Panc1 (cell line): ENCODE measurements around the gene C11orf58. TPM values are rescaled to one million over a fixed set of nuclear protein-coding genes. Genes with fewer than 3 reads are reported as not detected.

Experiments used
- ATAC-seq: fragments of 200-7000 bp; cut with Tn5 transposase; 2 replicates; pipeline ENCODE4 v1.9.1; 2020; ENCODE audit warnings: mild to moderate bottlenecking, moderate library complexity
- BruUV-seq: library from RNA; stranded (reverse); fragments of 400-500 nt; replicated peaks from 2 replicates; lab custom pipeline; 2021; lab: Mats Ljungman, UMichigan
- CTCF ChIA-PET: fragments of 300-600 bp; sonication (Branson Sonifier 250); formaldehyde crosslinking; loops from one replicate; lab custom pipeline; 2022; ENCODE audit warnings: antibody characterized with exemption; lab: Charles Lee
- POLR2A ChIA-PET: fragments of 300-600 bp; sonication (Branson Sonifier 250); formaldehyde crosslinking; loops from one replicate; lab custom pipeline; 2022; ENCODE audit warnings: antibody characterized with exemption; lab: Charles Lee
- DNase-seq: peaks from one replicate; pipeline ENCODE4 v3.0.0-alpha.2; 2010; ENCODE audit warnings: low read depth, low spot score
- H3K27ac ChIP-seq: 2 replicates; pipeline ENCODE4 v1.5.1; 2011; ENCODE audit warnings: mild to moderate bottlenecking, low read length, inconsistent platforms
- H3K27me3 ChIP-seq: fragments of 200-500 bp; sonication (Bioruptor generic); 2 replicates; pipeline ENCODE4 v1.6.0; 2014; ENCODE audit warnings: low read length, inconsistent platforms; ENCODE audit not compliant: control insufficient read depth, insufficient read depth
- H3K36me3 ChIP-seq: fragments of 200-500 bp; sonication (Bioruptor generic); 2 replicates; pipeline ENCODE4 v1.5.1; 2014; ENCODE audit warnings: inconsistent platforms, mild to moderate bottlenecking, low read length, moderate library complexity; ENCODE audit not compliant: control insufficient read depth, insufficient read depth
- H3K4me1 ChIP-seq: 2 replicates; pipeline ENCODE4 v1.5.1; 2011; ENCODE audit warnings: inconsistent platforms, mild to moderate bottlenecking, low read length, moderate library complexity; ENCODE audit not compliant: control insufficient read depth, insufficient read depth
- H3K4me3 ChIP-seq, 2 experiments: 2 replicates each; pipeline ENCODE4 v1.5.1; 2011 to 2012; ENCODE audit warnings: low read depth in 2 of 2, low read length in 2 of 2, mild to moderate bottlenecking in 2 of 2, inconsistent platforms in 1 of 2, moderate library complexity in 1 of 2
- H3K9me3 ChIP-seq: fragments of 200-500 bp; sonication (Bioruptor generic); 2 replicates; pipeline ENCODE4 v1.5.1; 2014; ENCODE audit warnings: low read depth, mild to moderate bottlenecking, inconsistent platforms, low read length, moderate library complexity; ENCODE audit not compliant: control insufficient read depth, insufficient read depth
- CTCF ChIP-seq: fragments of 450-650 bp; IDR thresholded peaks from 2 replicates; pipeline ENCODE4 v1.5.1; 2017; ENCODE audit warnings: mild to moderate bottlenecking
- POLR2AphosphoS5 ChIP-seq: IDR thresholded peaks from 2 replicates; pipeline ENCODE4 v1.6.1; 2012; ENCODE audit warnings: mild to moderate bottlenecking, low read depth, low read length, moderate library complexity
- SIN3A ChIP-seq: IDR thresholded peaks from 2 replicates; pipeline ENCODE4 v1.6.1; 2012; ENCODE audit warnings: low read depth, mild to moderate bottlenecking, low read length, moderate library complexity, borderline replicate concordance; ENCODE audit not compliant: insufficient read depth
- TCF7L2 ChIP-seq: IDR thresholded peaks from 2 replicates; pipeline ENCODE4 v1.6.1; 2011; ENCODE audit warnings: mild to moderate bottlenecking, low read depth, low read length, inconsistent platforms
- in situ Hi-C: cut with HindIII; loops from 2 replicates; pipeline ENCODE4 v1.10.0; 2016; ENCODE audit warnings: low sequenced_read_pairs, low pct_unique_long_range_greater_than_20kb
- intact Hi-C: fragments of 100-400 bp; cut with micrococcal nuclease; formaldehyde crosslinking; loops from one replicate; pipeline ENCODE4 v1.10.0; 2022; ENCODE audit not compliant: unreplicated experiment
- total RNA-seq: library from RNA; stranded (reverse); gene quantifications from one replicate; pipeline ENCODE4 v1.2.1, GENCODE V29; 2021; ENCODE audit not compliant: unreplicated experiment
- TF ChIP-seq, protein P1 (sequence below), 2 experiments: IDR thresholded peaks; 2 replicates each; pipeline ENCODE4 v1.6.1; 2011 to 2012; ENCODE audit warnings: low read depth in 2 of 2, control low read depth in 1 of 2, low read length in 1 of 2, mild to moderate bottlenecking in 1 of 2, moderate library complexity in 1 of 2; ENCODE audit not compliant: insufficient read depth in 1 of 2

C11orf58 gene
- total RNA-seq, 1 experiment from 2014 or later = 97.6 TPM

DNA sequence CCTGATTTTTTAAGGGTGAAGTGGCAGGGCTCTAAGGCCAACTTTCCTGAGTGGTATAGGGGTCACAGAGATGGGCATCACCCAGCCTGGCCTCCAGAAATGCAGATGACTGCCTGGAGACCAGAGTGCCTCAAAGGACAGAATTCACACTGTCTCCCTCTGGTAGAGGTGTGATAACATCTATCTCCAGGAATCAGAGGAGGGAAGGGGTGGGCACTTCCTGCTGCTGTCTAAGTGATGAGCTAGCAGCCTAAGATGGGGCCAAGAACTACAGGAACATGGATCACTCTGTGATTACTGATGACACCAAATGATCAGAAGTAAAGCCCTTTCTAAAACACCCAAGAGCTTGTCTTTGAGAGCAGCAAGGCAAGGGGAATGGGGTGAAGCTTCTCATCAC, 61.9 kb downstream of the C11orf58 start:
- Histone ChIP-seq H3K27me3 (no peaks in the 10 kb centered on the region), H3K36me3 (no peaks in the 10 kb centered on the region), H3K27ac (no peak overlapping the region), H3K4me3 (no peak overlapping the region), H3K9me3 (no peaks in the 10 kb centered on the region), H3K4me1 (no peaks in the 10 kb centered on the region)
- no TSS peak for BruUV-seq
- intact Hi-C loops = no loop called here
- TF ChIP-seq, protein P1, sequence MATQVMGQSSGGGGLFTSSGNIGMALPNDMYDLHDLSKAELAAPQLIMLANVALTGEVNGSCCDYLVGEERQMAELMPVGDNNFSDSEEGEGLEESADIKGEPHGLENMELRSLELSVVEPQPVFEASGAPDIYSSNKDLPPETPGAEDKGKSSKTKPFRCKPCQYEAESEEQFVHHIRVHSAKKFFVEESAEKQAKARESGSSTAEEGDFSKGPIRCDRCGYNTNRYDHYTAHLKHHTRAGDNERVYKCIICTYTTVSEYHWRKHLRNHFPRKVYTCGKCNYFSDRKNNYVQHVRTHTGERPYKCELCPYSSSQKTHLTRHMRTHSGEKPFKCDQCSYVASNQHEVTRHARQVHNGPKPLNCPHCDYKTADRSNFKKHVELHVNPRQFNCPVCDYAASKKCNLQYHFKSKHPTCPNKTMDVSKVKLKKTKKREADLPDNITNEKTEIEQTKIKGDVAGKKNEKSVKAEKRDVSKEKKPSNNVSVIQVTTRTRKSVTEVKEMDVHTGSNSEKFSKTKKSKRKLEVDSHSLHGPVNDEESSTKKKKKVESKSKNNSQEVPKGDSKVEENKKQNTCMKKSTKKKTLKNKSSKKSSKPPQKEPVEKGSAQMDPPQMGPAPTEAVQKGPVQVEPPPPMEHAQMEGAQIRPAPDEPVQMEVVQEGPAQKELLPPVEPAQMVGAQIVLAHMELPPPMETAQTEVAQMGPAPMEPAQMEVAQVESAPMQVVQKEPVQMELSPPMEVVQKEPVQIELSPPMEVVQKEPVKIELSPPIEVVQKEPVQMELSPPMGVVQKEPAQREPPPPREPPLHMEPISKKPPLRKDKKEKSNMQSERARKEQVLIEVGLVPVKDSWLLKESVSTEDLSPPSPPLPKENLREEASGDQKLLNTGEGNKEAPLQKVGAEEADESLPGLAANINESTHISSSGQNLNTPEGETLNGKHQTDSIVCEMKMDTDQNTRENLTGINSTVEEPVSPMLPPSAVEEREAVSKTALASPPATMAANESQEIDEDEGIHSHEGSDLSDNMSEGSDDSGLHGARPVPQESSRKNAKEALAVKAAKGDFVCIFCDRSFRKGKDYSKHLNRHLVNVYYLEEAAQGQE (IDR thresholded peaks at IDR 0.05; ENCODE audit: insufficient read depth in 1 of 2, low read depth in 2 of 2, low read length in 1 of 2) = no peak
- TF ChIP-seq TCF7L2 = no peak
- no peak for TF ChIP-seq POLR2AphosphoS5
- no peak for TF ChIP-seq SIN3A
- TF ChIP-seq CTCF = no peak
- CTCF ChIA-PET = interaction anchor here (0.6 kb wide), 1 partner anchor 108 kb away, joined by 3 read pairs; no protein-coding TSS in a partner anchor
- in situ Hi-C loops = no loop called here
- POLR2A ChIA-PET = no interaction called here
- no peak for DNase-seq
- ATAC-seq = no peak

DNA sequence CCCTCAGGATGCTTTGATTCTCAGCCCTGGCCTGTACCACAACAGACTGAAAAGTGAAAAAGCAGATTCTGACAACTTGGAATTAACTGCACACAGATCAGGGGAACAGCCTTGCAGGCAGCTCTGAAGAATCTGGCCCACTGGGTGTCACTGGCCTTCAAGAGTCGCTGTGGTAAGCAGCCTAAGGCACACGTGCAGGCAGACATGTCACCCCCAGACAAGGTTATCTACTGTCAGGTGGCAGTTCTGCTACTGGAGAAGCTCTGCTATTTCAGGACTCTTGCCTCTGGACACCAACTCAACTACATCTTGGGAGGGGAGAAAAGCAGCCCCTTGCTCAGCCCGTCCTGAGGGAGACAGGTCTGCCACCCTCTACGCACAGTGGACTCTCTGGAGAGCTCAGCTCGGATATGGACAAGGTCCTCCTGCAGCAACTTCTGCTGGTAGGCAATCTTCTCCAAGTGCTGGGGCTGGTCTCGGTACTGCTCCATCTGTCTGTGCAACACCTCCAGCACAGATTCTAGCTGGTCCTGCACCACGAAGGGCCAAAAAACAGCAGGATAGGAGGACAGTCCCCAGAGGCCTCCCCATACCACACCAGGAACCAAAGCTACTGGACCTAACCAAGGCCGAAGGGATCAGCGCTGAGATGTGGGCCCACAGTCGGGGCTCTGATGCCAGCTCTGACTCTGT, 63.0 kb downstream of the C11orf58 start:
- H3K4me1 ChIP-seq = 0 out of 2 replicates have a peak, but pooled peaks cover 2% of the 10 kb centered on the region
- ATAC-seq = no peak
- intact Hi-C loops = no loop called here
- H3K27ac ChIP-seq = no peak overlapping the region
- ChIA-PET POLR2A (no interaction called here), CTCF (no interaction called here)
- H3K4me3 ChIP-seq = no peak overlapping the region
- in situ Hi-C loops = no loop called here
- TF ChIP-seq CTCF (no peak), TCF7L2 (no peak), POLR2AphosphoS5 (no peak), SIN3A (no peak)
- TF ChIP-seq, protein P1 (IDR thresholded peaks at IDR 0.05; ENCODE audit: insufficient read depth in 1 of 2, low read depth in 2 of 2, low read length in 1 of 2) = no peak
- no peaks in the 10 kb centered on the region for H3K27me3 ChIP-seq
- no TSS peak for BruUV-seq
- H3K36me3 ChIP-seq = no peaks in the 10 kb centered on the region
- H3K9me3 ChIP-seq = no peaks in the 10 kb centered on the region
- DNase-seq = no peak
